ENCODE data around the gene KRT17.

Gene KRT17

DNA sequence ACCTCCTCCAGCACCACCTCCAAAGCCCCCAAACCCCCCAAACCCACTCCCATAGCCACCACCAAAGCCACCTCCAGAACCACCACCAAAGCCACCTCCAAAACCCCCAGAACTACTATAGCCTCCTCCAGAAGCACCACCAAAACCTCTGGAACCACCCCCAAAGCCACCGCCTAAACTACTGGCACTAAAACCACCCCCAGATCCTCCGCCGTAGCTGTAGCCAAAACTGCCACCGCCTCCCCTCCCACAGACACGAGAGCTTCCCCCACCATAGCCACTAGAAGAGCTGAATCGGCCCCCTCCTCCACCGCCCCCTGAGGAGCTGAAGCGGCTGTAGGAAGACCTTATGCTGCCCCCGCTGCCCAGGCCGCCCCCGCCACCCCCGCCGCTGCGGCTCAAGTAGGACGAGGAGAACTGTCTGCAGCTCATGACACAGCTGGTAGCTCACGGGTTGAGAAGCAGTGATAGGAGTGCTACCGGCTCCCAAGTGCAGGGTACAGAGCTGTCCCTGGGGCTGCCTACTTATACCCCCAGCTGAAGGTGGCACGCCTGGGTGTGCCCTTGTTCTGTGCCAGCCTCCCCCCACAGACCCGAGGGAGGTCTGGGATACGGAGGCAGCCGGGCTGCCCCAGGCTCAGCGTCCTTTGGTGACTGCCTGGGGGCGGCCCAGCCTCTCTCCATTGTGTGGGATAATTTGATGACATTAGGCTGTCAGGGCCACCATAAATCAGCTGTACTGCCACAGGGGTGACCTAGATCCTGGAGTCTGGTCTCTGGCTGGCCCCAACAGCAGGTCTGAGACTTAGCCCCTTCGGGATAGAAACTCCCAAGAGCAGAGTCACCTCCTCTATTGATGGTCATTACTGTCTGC is 52.6 kb downstream of the KRT17 start, which contains the start of gene KRT9:
TSS of gene KRT9 (minus strand) at position 499 of the 874 bp plus-strand sequence. CDS start at position 432, 67 bp downstream.
- CTCF ChIA-PET = interaction anchor here (1.3 to 4.0 kb wide), 6 partner anchors 8 to 91 kb away, joined by 3 to 24 read pairs (median 4); no protein-coding TSS in a partner anchor
- no peak for TF ChIP-seq CTCF (IDR thresholded peaks at IDR 0.05; ENCODE audit: insufficient read depth, low read length, missing control alignments)
- POLR2A ChIA-PET = interaction anchor here (0.6 kb wide), 1 partner anchor 48 kb away, joined by 3 read pairs; no protein-coding TSS in a partner anchor
- DNase-seq (ENCODE audit: low read depth, low spot score) = no peak
- H3K4me3 ChIP-seq (ENCODE audit: low read depth, low read length) = no peak within 1 kb of the TSS
